ENCODE results near the gene IGFBP6. TPM values are rescaled to one million over a fixed set of nuclear protein-coding genes. Genes with fewer than 3 reads are reported as not detected.
A peak's percentile ranks its signal among the peaks of the same experiment; 100 is the strongest.
"Not testable (repeated sequence)": the region's sequence is repeated elsewhere in the genome, so short reads cannot be mapped to it uniquely, and the experiment has no call there.

Gene IGFBP6
- total and polyA plus RNA-seq, 2 donors = 10.0 to 27.4 TPM

GRCh38 chr12:53105712-53106439 is 8.4 kb downstream of the IGFBP6 start:
- no peak for DNase-seq (ENCODE audit: low read depth in 6 of 9, low spot score in 9 of 9)
- Histone ChIP-seq H3K27me3 (ENCODE audit: control insufficient read depth in 2 of 2, insufficient read depth in 1 of 2, low read length in 1 of 2) (no peaks in the 10 kb centered on the region), H3K9me3 (ENCODE audit: control insufficient read depth in 2 of 2, insufficient read depth in 1 of 2, low read length in 1 of 2) (no peaks in the 10 kb centered on the region), H3K4me3 (ENCODE audit: low read length in 2 of 2) (no peak overlapping the region), H3K36me3 (ENCODE audit: control insufficient read depth in 2 of 2, insufficient read depth in 2 of 2, low read length in 1 of 2) (no peaks in the 10 kb centered on the region), H3K27ac (ENCODE audit: low read depth in 1 of 2, low read length in 1 of 2) (no peak overlapping the region), H3K4me1 (ENCODE audit: control insufficient read depth in 2 of 2, insufficient read depth in 2 of 2, low read length in 2 of 2) (peaks cover 9 to 29% of the 10 kb centered on the region in 2 donors)
- WGBS = 97% methylated on average over 7 of the region's 7 CpGs

- Histone ChIP-seq H3K4me1 (ENCODE audit: control insufficient read depth in 2 of 2, insufficient read depth in 2 of 2, low read length in 2 of 2) (peaks cover 9 to 20% of the 10 kb centered on the region in 2 donors), H3K27ac (ENCODE audit: low read depth in 1 of 2, low read length in 1 of 2) (no peak overlapping the region), H3K9me3 (ENCODE audit: control insufficient read depth in 2 of 2, insufficient read depth in 1 of 2, low read length in 1 of 2) (no peaks in the 10 kb centered on the region), H3K36me3 (ENCODE audit: control insufficient read depth in 2 of 2, insufficient read depth in 2 of 2, low read length in 1 of 2) (no peaks in the 10 kb centered on the region), H3K4me3 (ENCODE audit: low read length in 2 of 2) (no peak overlapping the region), H3K27me3 (ENCODE audit: control insufficient read depth in 2 of 2, insufficient read depth in 1 of 2, low read length in 1 of 2) (no peaks in the 10 kb centered on the region)
- 92% methylated on average over 7 of the region's 7 CpGs for WGBS
- DNase-seq (ENCODE audit: low read depth in 6 of 9, low spot score in 9 of 9) = no peak
Measured at GRCh38 chr12:53107122-53107521, 9.7 kb downstream of the IGFBP6 start.

GRCh38 chr12:53112431-53112830 is 15.0 kb downstream of the IGFBP6 start:
- not testable (repeated sequence) for H3K36me3 ChIP-seq (ENCODE audit: control insufficient read depth in 2 of 2, insufficient read depth in 2 of 2, low read length in 1 of 2); H3K9me3 ChIP-seq (ENCODE audit: control insufficient read depth in 2 of 2, insufficient read depth in 1 of 2, low read length in 1 of 2); H3K4me3 ChIP-seq (ENCODE audit: low read length in 2 of 2); H3K27ac ChIP-seq (ENCODE audit: low read depth in 1 of 2, low read length in 1 of 2); H3K27me3 ChIP-seq (ENCODE audit: control insufficient read depth in 2 of 2, insufficient read depth in 1 of 2, low read length in 1 of 2); H3K4me1 ChIP-seq (ENCODE audit: control insufficient read depth in 2 of 2, insufficient read depth in 2 of 2, low read length in 2 of 2); DNase-seq (ENCODE audit: low read depth in 6 of 9, low spot score in 9 of 9)
- WGBS = 98% methylated on average over 7 of the region's 7 CpGs

- H3K27ac ChIP-seq (ENCODE audit: low read depth in 1 of 2, low read length in 1 of 2) = no peak overlapping the region
- H3K4me3 ChIP-seq (ENCODE audit: low read length in 2 of 2) = no peak overlapping the region
- H3K4me1 ChIP-seq (ENCODE audit: control insufficient read depth in 2 of 2, insufficient read depth in 2 of 2, low read length in 2 of 2) = no peaks in the 10 kb centered on the region
- 96% methylated on average over 12 of the region's 12 CpGs for WGBS
- no peaks in the 10 kb centered on the region for H3K27me3 ChIP-seq (ENCODE audit: control insufficient read depth in 2 of 2, insufficient read depth in 1 of 2, low read length in 1 of 2)
- H3K9me3 ChIP-seq (ENCODE audit: control insufficient read depth in 2 of 2, insufficient read depth in 1 of 2, low read length in 1 of 2) = no peaks in the 10 kb centered on the region
- no peak for DNase-seq (ENCODE audit: low read depth in 6 of 9, low spot score in 9 of 9)
- no peaks in the 10 kb centered on the region for H3K36me3 ChIP-seq (ENCODE audit: control insufficient read depth in 2 of 2, insufficient read depth in 2 of 2, low read length in 1 of 2)
Measured at GRCh38 chr12:53113136-53113705, 15.8 kb downstream of the IGFBP6 start.

- no peaks in the 10 kb centered on the region for H3K27me3 ChIP-seq (ENCODE audit: control insufficient read depth in 2 of 2, insufficient read depth in 1 of 2, low read length in 1 of 2)
- H3K4me3 ChIP-seq (ENCODE audit: low read length in 2 of 2) = no peak overlapping the region
- H3K36me3 ChIP-seq (ENCODE audit: control insufficient read depth in 2 of 2, insufficient read depth in 2 of 2, low read length in 1 of 2) = no peaks in the 10 kb centered on the region
- H3K4me1 ChIP-seq (ENCODE audit: control insufficient read depth in 2 of 2, insufficient read depth in 2 of 2, low read length in 2 of 2) = no peaks in the 10 kb centered on the region
- no peak overlapping the region for H3K27ac ChIP-seq (ENCODE audit: low read depth in 1 of 2, low read length in 1 of 2)
- DNase-seq (ENCODE audit: low read depth in 6 of 9, low spot score in 9 of 9) = no peak
- H3K9me3 ChIP-seq (ENCODE audit: control insufficient read depth in 2 of 2, insufficient read depth in 1 of 2, low read length in 1 of 2) = no peaks in the 10 kb centered on the region
Measured at GRCh38 chr12:53113951-53114350, 16.5 kb downstream of the IGFBP6 start.

- no peaks in the 10 kb centered on the region for H3K27me3 ChIP-seq (ENCODE audit: control insufficient read depth in 2 of 2, insufficient read depth in 1 of 2, low read length in 1 of 2)
- WGBS = 94% methylated on average over 33 of the region's 33 CpGs
- H3K4me3 ChIP-seq (ENCODE audit: low read length in 2 of 2) = no peak overlapping the region
- no peaks in the 10 kb centered on the region for H3K36me3 ChIP-seq (ENCODE audit: control insufficient read depth in 2 of 2, insufficient read depth in 2 of 2, low read length in 1 of 2)
- DNase-seq (ENCODE audit: low read depth in 6 of 9, low spot score in 9 of 9) = no peak
- peak overlapping the region in 1 of 2 donors; percentile 11 for H3K27ac ChIP-seq (ENCODE audit: low read depth in 1 of 2, low read length in 1 of 2)
- no peaks in the 10 kb centered on the region for H3K9me3 ChIP-seq (ENCODE audit: control insufficient read depth in 2 of 2, insufficient read depth in 1 of 2, low read length in 1 of 2)
- no peaks in the 10 kb centered on the region for H3K4me1 ChIP-seq (ENCODE audit: control insufficient read depth in 2 of 2, insufficient read depth in 2 of 2, low read length in 2 of 2)
Measured at GRCh38 chr12:53115112-53115890, 17.8 kb downstream of the IGFBP6 start.

- Histone ChIP-seq H3K4me3 (ENCODE audit: low read length in 2 of 2) (no peak overlapping the region), H3K27ac (ENCODE audit: low read depth in 1 of 2, low read length in 1 of 2) (no peak overlapping the region), H3K4me1 (ENCODE audit: control insufficient read depth in 2 of 2, insufficient read depth in 2 of 2, low read length in 2 of 2) (no peaks in the 10 kb centered on the region), H3K9me3 (ENCODE audit: control insufficient read depth in 2 of 2, insufficient read depth in 1 of 2, low read length in 1 of 2) (no peaks in the 10 kb centered on the region), H3K27me3 (ENCODE audit: control insufficient read depth in 2 of 2, insufficient read depth in 1 of 2, low read length in 1 of 2) (no peaks in the 10 kb centered on the region), H3K36me3 (ENCODE audit: control insufficient read depth in 2 of 2, insufficient read depth in 2 of 2, low read length in 1 of 2) (no peaks in the 10 kb centered on the region)
- DNase-seq (ENCODE audit: low read depth in 6 of 9, low spot score in 9 of 9) = no peak
- WGBS = 97% methylated on average over 8 of the region's 8 CpGs
Measured at GRCh38 chr12:53115891-53116648, 18.6 kb downstream of the IGFBP6 start.

- WGBS = 95% methylated on average over 8 of the region's 8 CpGs
- Histone ChIP-seq H3K27me3 (ENCODE audit: control insufficient read depth in 2 of 2, insufficient read depth in 1 of 2, low read length in 1 of 2) (no peaks in the 10 kb centered on the region), H3K27ac (ENCODE audit: low read depth in 1 of 2, low read length in 1 of 2) (no peak overlapping the region), H3K4me1 (ENCODE audit: control insufficient read depth in 2 of 2, insufficient read depth in 2 of 2, low read length in 2 of 2) (no peaks in the 10 kb centered on the region), H3K36me3 (ENCODE audit: control insufficient read depth in 2 of 2, insufficient read depth in 2 of 2, low read length in 1 of 2) (no peaks in the 10 kb centered on the region), H3K9me3 (ENCODE audit: control insufficient read depth in 2 of 2, insufficient read depth in 1 of 2, low read length in 1 of 2) (no peaks in the 10 kb centered on the region), H3K4me3 (ENCODE audit: low read length in 2 of 2) (no peak overlapping the region)
- DNase-seq (ENCODE audit: low read depth in 6 of 9, low spot score in 9 of 9) = no peak
Measured at GRCh38 chr12:53118751-53119300, 21.4 kb downstream of the IGFBP6 start.
